ENCODE data around the gene SLC22A23.

The SLC22A23 gene

DNA sequence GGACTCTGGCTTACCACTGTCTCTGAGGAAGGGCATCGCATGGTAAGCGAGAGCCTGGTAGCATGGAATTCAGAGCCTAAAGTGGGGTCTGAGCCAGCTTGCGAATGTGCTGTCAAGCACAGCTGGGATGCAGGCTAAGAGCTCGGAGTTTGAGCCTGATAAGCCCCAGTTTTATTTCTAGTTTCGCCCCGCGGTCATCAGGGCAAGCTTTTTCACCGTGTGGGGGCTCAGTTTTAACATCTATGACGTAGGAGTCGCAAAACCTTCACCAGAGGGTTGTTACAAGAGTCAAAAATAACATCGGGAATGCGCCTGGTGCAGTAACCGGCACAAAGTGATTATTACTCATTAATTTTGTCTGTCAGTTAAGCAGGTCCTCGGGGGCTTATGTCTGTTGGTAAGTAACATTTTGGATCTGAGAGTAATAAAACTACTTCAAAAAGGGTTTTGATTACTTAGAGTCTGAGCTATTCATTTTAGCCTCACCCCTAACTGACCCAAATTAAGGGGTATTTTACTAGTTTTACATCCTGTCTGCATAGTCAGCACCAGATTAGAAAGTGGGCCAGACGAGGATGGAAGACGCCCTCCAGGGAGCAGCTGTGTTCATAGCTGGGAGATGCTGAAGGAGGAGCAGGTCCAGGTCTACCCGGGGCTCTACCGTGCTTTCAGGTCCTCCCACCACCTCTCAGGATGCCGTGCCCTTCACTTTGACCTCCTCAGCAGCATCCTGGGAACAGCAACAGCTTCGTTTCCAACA is 29.7 kb downstream of the SLC22A23 start:
- TF ChIP-seq, protein P1, sequence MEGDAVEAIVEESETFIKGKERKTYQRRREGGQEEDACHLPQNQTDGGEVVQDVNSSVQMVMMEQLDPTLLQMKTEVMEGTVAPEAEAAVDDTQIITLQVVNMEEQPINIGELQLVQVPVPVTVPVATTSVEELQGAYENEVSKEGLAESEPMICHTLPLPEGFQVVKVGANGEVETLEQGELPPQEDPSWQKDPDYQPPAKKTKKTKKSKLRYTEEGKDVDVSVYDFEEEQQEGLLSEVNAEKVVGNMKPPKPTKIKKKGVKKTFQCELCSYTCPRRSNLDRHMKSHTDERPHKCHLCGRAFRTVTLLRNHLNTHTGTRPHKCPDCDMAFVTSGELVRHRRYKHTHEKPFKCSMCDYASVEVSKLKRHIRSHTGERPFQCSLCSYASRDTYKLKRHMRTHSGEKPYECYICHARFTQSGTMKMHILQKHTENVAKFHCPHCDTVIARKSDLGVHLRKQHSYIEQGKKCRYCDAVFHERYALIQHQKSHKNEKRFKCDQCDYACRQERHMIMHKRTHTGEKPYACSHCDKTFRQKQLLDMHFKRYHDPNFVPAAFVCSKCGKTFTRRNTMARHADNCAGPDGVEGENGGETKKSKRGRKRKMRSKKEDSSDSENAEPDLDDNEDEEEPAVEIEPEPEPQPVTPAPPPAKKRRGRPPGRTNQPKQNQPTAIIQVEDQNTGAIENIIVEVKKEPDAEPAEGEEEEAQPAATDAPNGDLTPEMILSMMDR (conservative IDR thresholded peaks at IDR 0.05; ENCODE audit: low read depth, low read length) = no peak
- no peak for DNase-seq (ENCODE audit: low read depth)
- no peak overlapping the region for H3K4me3 ChIP-seq (ENCODE audit: low read length)

DNA sequence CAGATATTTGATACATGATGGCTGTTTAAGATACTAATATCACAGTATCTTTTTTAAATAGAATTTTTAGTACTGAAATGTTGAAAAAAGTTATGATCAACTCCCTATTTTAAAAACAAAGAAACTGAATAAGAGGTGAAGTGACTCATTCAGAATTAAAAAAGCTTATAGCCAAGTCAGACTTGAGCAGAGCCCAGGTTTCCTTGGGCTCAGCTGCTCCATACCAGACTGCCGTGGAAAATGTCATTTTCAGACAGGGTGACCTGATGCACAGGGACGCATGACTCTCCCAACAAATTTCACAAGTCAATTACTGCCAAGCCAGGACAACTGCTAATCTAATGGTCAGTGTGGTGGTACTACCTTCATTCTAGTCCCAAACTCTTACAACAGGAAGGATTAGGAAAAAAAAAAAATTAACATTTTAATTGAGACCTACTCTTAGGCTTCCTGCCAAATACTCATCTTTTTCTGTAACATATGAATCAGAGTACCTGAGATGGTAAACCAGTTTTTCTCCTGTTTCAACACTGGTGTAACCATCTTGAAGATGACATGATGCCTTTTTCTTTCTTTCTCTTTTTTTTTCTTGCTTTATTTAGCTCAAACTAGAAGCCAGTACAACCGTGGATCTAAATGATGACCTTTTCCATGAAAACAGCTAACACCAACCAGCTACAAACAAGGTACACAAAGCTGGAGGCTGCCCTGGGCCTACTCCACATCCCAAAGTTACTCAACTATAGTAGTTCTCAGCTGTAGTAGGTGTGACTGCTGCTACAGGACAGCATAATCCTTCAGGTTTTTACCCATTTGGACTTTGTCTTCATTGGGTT is 30.5 kb downstream of the SLC22A23 start:
- no peak overlapping the region for H3K4me3 ChIP-seq (ENCODE audit: low read length)
- TF ChIP-seq, protein P1 (conservative IDR thresholded peaks at IDR 0.05; ENCODE audit: low read depth, low read length) = no peak
- DNase-seq (ENCODE audit: low read depth) = no peak

DNA sequence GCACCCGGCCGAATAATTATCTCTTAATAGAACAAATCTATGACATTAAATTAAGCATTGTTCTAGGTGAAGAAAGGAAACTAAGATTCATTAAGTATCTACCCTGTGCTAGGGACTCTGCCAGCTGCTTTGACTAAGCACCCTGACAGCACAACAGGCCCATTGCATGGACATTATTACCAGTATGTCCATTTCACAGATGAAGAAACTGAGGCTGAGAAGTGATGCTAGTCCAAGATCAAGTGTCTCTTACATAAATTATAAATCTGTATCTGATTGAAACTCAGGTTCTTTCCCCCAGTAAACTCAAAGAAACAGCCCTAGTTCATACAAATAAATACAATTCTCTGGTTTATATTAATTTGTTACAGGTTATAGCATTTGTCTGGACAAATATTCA is 31.3 kb downstream of the SLC22A23 start:
- no peak for DNase-seq (ENCODE audit: low read depth)
- no peak overlapping the region for H3K4me3 ChIP-seq (ENCODE audit: low read length)
- TF ChIP-seq, protein P1 (conservative IDR thresholded peaks at IDR 0.05; ENCODE audit: low read depth, low read length) = no peak

DNA sequence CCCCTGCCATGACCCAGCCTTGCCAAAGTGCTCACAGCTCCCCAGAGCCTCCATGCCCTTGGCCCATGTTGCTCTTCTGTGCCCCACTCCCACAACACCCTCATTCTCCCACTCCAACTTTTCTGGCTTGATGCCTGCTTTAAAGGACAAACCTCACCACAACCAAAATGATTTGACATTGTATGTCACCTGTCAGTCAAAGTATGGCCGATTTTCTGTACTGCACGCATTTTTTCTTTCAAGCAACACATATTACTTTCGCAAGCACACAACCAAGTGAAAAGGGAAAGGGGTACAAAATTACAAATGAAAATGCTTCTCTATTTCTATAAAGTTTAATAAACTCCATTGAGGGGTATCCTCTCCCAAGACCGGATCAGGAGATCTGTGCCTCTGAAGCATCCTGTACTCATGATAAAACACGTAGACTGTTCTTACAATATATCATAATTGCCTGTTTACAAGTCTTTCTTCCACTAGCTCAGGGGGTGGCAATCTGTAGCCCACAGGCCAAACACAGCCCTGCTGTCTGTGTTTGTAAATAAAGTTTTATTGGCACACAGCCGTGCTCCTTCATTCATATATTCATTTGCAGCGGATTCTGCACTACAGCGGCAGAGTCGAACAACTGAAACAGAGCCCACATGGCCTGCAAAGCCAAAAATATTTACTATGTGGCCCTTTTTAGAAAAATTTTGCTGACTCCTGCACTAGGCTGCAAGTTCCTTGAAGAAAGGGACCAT is 32.5 kb downstream of the SLC22A23 start:
- no peak for DNase-seq (ENCODE audit: low read depth)
- TF ChIP-seq, protein P1 (conservative IDR thresholded peaks at IDR 0.05; ENCODE audit: low read depth, low read length) = no peak
- H3K4me3 ChIP-seq (ENCODE audit: low read length) = no peak overlapping the region

DNA sequence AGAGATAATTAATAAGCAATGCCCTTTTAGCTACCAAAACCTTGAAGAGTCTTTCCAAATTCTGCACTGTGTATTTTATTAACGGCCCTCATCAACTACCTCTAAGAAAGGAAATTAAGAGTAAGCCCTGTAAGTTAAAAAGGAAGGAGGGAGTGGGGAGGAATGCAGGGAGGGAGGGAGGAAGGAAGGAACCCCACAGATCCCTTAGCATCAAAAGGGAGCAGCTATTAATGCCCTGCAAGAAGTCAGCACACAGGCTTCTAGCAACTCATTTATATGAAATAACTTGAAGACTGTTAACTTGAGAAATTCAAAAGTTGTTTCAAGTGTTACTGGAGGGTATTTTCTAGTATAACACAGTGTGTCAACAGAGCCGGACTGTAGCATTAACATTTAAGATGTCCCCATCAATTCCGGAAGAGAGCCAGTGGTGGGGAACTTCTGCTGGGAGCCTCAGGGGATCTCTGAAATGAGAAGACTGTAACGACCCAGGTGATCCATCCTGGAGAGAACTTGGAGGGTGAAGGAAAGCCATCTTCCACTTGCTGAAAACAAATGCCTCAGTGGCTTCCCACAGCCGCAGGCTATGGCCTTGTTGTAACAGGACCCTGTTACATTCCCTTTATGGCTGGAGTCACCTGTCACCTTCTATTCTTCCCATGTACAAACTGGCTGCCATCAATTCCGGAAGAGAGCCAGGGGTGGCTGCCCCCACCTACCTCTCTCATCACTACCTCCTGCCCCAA is 33.2 kb downstream of the SLC22A23 start:
- TF ChIP-seq, protein P1 (conservative IDR thresholded peaks at IDR 0.05; ENCODE audit: low read depth, low read length) = no peak
- no peak overlapping the region for H3K4me3 ChIP-seq (ENCODE audit: low read length)
- no peak for DNase-seq (ENCODE audit: low read depth)

DNA sequence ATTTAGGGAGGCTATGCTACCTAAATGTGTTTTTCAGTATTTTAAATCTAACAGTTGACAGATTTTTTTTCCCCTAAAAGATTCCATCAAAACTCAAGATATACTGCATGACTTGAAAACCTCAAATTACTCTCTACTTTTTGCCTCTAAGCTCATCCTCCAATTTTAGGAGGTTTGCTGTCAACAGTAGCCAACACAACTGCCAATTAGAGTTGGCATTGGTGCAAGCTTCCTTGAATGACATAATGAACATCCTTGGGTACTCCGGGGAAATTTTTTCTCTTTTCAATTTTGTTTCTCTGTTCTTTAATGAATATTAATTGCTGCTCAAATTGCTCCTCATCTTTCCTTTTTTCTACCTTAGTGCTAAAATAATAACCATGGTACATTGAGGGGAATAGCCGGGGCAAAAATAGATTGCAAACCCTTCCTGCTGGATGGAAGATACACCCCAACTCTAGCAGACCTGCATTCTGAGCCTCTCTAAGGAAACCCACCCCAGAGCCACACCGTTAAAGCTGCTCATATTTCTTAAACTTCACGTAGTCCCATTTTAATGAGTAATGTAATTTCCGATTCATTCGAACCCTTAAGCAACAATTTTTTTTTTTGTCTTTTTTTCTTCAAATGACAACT is 34.3 kb downstream of the SLC22A23 start:
- H3K4me3 ChIP-seq (ENCODE audit: low read length) = no peak overlapping the region
- TF ChIP-seq, protein P1 (conservative IDR thresholded peaks at IDR 0.05; ENCODE audit: low read depth, low read length) = no peak
- DNase-seq (ENCODE audit: low read depth) = no peak

All from retinal pigment epithelial cell (primary cell).